A673 (cell line): ENCODE data around the gene PRKCH. TPM values are rescaled to one million over a fixed set of nuclear protein-coding genes. Genes with fewer than 3 reads are reported as not detected.

Experiments
- BruUV-seq: library from RNA; stranded (reverse); fragments of 400-500 nt; replicated peaks from 2 replicates; lab custom pipeline; 2021; lab: Mats Ljungman, UMichigan
- CTCF ChIA-PET: fragments of 300-600 bp; sonication (Branson Sonifier 250); formaldehyde crosslinking; loops from one replicate; lab custom pipeline; 2022; ENCODE audit warnings: antibody characterized with exemption; lab: Charles Lee
- POLR2A ChIA-PET: fragments of 300-600 bp; sonication (Branson Sonifier 250); formaldehyde crosslinking; loops from one replicate; lab custom pipeline; 2022; ENCODE audit warnings: antibody characterized with exemption; ENCODE audit not compliant: low non-redundant PET; lab: Charles Lee
- DNase-seq: peaks from one replicate; pipeline ENCODE4 v3.0.0-alpha.2; 2015; ENCODE audit warnings: low spot score
- H3K27ac ChIP-seq: fragments of 200-600 bp; sonication (generic); 2 replicates; pipeline ENCODE4 v1.5.1; 2016; ENCODE audit warnings: mixed run types, low read depth, mild to moderate bottlenecking, mixed read lengths, antibody characterized with exemption, low read length; ENCODE audit not compliant: poor library complexity, severe bottlenecking
- H3K27me3 ChIP-seq: fragments of 200-600 bp; sonication (generic); replicated peaks from 2 replicates; pipeline ENCODE4 v1.6.1; 2017; ENCODE audit warnings: mixed run types, low read depth, mild to moderate bottlenecking, mixed read lengths, antibody characterized with exemption, low read length; ENCODE audit not compliant: insufficient read depth, poor library complexity
- H3K36me3 ChIP-seq: fragments of 200-600 bp; sonication (generic); 2 replicates; pipeline ENCODE4 v1.6.1; 2016; ENCODE audit warnings: mixed run types, mild to moderate bottlenecking, mixed read lengths, antibody characterized with exemption, low read length; ENCODE audit not compliant: insufficient read depth, poor library complexity, severe bottlenecking
- H3K4me1 ChIP-seq: fragments of 200-600 bp; sonication (generic); 2 replicates; pipeline ENCODE4 v1.6.1; 2017; ENCODE audit warnings: mixed run types, mild to moderate bottlenecking, mixed read lengths, antibody characterized with exemption, low read length; ENCODE audit not compliant: insufficient read depth, poor library complexity, severe bottlenecking
- H3K4me3 ChIP-seq: fragments of 200-600 bp; sonication (generic); 2 replicates; pipeline ENCODE4 v1.5.1; 2016; ENCODE audit warnings: low read depth, mixed run types, mild to moderate bottlenecking, mixed read lengths, low read length; ENCODE audit not compliant: poor library complexity, severe bottlenecking
- H3K9me3 ChIP-seq: fragments of 200-600 bp; sonication (generic); 2 replicates; pipeline ENCODE4 v1.6.1; 2016; ENCODE audit warnings: mixed run types, low read depth, mild to moderate bottlenecking, mixed read lengths, antibody characterized with exemption, low read length; ENCODE audit not compliant: poor library complexity, severe bottlenecking
- CTCF ChIP-seq: fragments of 300-800, 200-600 bp; sonication (generic); conservative IDR thresholded peaks from 2 replicates; pipeline ENCODE4 v1.5.1; 2017; ENCODE audit warnings: low read depth, mild to moderate bottlenecking, antibody characterized with exemption, low read length, moderate library complexity, mixed read lengths
- EZH2 ChIP-seq: fragments of 200-600 bp; sonication (generic); IDR thresholded peaks from 2 replicates; pipeline ENCODE4 v1.6.1; 2017; ENCODE audit warnings: borderline replicate concordance, low read depth, mild to moderate bottlenecking, mixed read lengths, antibody characterized with exemption, low read length; ENCODE audit not compliant: poor library complexity, severe bottlenecking
- intact Hi-C: fragments of 100-400 bp; cut with micrococcal nuclease; formaldehyde crosslinking; loops from one replicate; pipeline ENCODE4 v1.10.0; 2022; ENCODE audit not compliant: unreplicated experiment
- total RNA-seq: library from RNA; stranded (reverse); gene quantifications from 2 replicates; pipeline ENCODE4 v1.2.3, GENCODE V29; 2021

Gene PRKCH
- total RNA-seq, 1 experiment from 2014 or later, result 1.8 TPM

- Histone ChIP-seq H3K27me3 (no peaks in the 10 kb centered on the region), H3K9me3 (no peaks in the 10 kb centered on the region), H3K4me1 (no peaks in the 10 kb centered on the region), H3K36me3 (no peaks in the 10 kb centered on the region), H3K4me3 (no peak overlapping the region), H3K27ac (no peak overlapping the region)
- intact Hi-C loops, result no loop called here
- ChIA-PET CTCF (no interaction called here), POLR2A (no interaction called here)
- DNase-seq, result no peak
- no TSS peak for BruUV-seq
- TF ChIP-seq CTCF, result no peak
- no peak for TF ChIP-seq EZH2
Observed at GRCh38 chr14:61491876-61492434, 170.6 kb downstream of the PRKCH start.

GRCh38 chr14:61492474-61492873 lies 171.1 kb downstream of the PRKCH start:
- H3K4me1 ChIP-seq, result no peaks in the 10 kb centered on the region
- no peak for DNase-seq
- H3K27ac ChIP-seq, result no peak overlapping the region
- TF ChIP-seq EZH2, result no peak
- no peak for TF ChIP-seq CTCF
- H3K36me3 ChIP-seq, result no peaks in the 10 kb centered on the region
- no peaks in the 10 kb centered on the region for H3K9me3 ChIP-seq
- ChIA-PET POLR2A (no interaction called here), CTCF (no interaction called here)
- intact Hi-C loops, result no loop called here
- no peaks in the 10 kb centered on the region for H3K27me3 ChIP-seq
- no peak overlapping the region for H3K4me3 ChIP-seq
- BruUV-seq, result no TSS peak

- H3K36me3 ChIP-seq, result no peaks in the 10 kb centered on the region
- H3K27ac ChIP-seq, result no peak overlapping the region
- H3K27me3 ChIP-seq, result no peaks in the 10 kb centered on the region
- ChIA-PET CTCF (no interaction called here), POLR2A (no interaction called here)
- intact Hi-C loops, result no loop called here
- H3K4me1 ChIP-seq, result no peaks in the 10 kb centered on the region
- no peak for TF ChIP-seq EZH2
- TF ChIP-seq CTCF, result no peak
- H3K9me3 ChIP-seq, result no peaks in the 10 kb centered on the region
- no peak overlapping the region for H3K4me3 ChIP-seq
- BruUV-seq, result no TSS peak
- no peak for DNase-seq
Observed at GRCh38 chr14:61493239-61493638, 171.9 kb downstream of the PRKCH start.
